H1 (cell line): ENCODE results near the gene HLA-A. TPM values are rescaled to one million over a fixed set of nuclear protein-coding genes. Genes with fewer than 3 reads are reported as not detected.
A peak's percentile ranks its signal among the peaks of the same experiment; 100 is the strongest.

Experiments
- CTCF ChIA-PET: fragments of 300-600 bp; sonication (Branson Sonifier 250); formaldehyde crosslinking; loops from one replicate; lab custom pipeline; 2021; ENCODE audit not compliant: partially characterized antibody; lab: Charles Lee
- POLR2A ChIA-PET: fragments of 300-600 bp; sonication (Branson Sonifier 250); formaldehyde crosslinking; loops from one replicate; lab custom pipeline; 2021; ENCODE audit warnings: inconsistent platforms; ENCODE audit not compliant: partially characterized antibody; lab: Charles Lee
- DNase-seq, 2 experiments: peaks; one replicate each; pipeline versions ENCODE4 v3.0.0 to v3.0.0-alpha.2; 2010 to 2022; ENCODE audit warnings: low spot score in 2 of 2, low read depth in 1 of 2, mixed read lengths in 1 of 2
- FAIRE-seq: peaks from 2 replicates; lab custom pipeline; 2011; peaks lifted over from hg19 to GRCh38; lab: Jason Lieb, UNC
- H2AFZ ChIP-seq: 2 replicates; pipeline ENCODE4 v1.8.1; 2012; ENCODE audit warnings: low read length, inconsistent platforms
- H2AK5ac ChIP-seq: 2 replicates; pipeline ENCODE4 v1.6.1; 2013; ENCODE audit warnings: low read depth, low read length
- H2BK120ac ChIP-seq: replicated peaks from 2 replicates; pipeline ENCODE3; 2013; ENCODE audit warnings: low read depth, low read length, inconsistent platforms
- H2BK12ac ChIP-seq: 2 replicates; pipeline ENCODE4 v1.6.1; 2013; ENCODE audit warnings: low read depth, low read length
- H2BK15ac ChIP-seq: 2 replicates; pipeline ENCODE4 v1.6.1; 2013; ENCODE audit warnings: low read length
- H2BK20ac ChIP-seq: 2 replicates; pipeline ENCODE4 v1.6.1; 2013; ENCODE audit warnings: low read length
- H2BK5ac ChIP-seq: 2 replicates; pipeline ENCODE4 v1.6.1; 2013; ENCODE audit warnings: low read depth, low read length
- H3K14ac ChIP-seq: 2 replicates; pipeline ENCODE4 v1.6.1; 2013; ENCODE audit warnings: inconsistent platforms; ENCODE audit not compliant: insufficient read length
- H3K18ac ChIP-seq: 2 replicates; pipeline ENCODE4 v1.6.1; 2013; ENCODE audit warnings: low read length; ENCODE audit errors: extremely low read depth
- H3K23ac ChIP-seq: 2 replicates; pipeline ENCODE4 v1.6.1; 2013; ENCODE audit warnings: inconsistent platforms; ENCODE audit not compliant: insufficient read length
- H3K23me2 ChIP-seq: 2 replicates; pipeline ENCODE4 v1.6.1; 2013; ENCODE audit warnings: low read depth, low read length
- H3K27ac ChIP-seq: 2 replicates; pipeline ENCODE4 v1.6.1; 2011; ENCODE audit warnings: low read depth, low read length, inconsistent platforms
- H3K27me3 ChIP-seq, 4 experiments: replicated peaks in 1 of 4; 1 replicate in 1 of 4; 2 replicates in 3 of 4; pipeline versions ENCODE4 v1.6.1 to v1.8.1; 2011 to 2013; ENCODE audit warnings: low read length in 3 of 4, mild to moderate bottlenecking in 3 of 4, inconsistent platforms in 2 of 4, mixed read lengths in 2 of 4, moderate library complexity in 1 of 4; ENCODE audit not compliant: control insufficient read depth in 3 of 4, insufficient read depth in 3 of 4; ENCODE audit errors: extremely low read depth in 1 of 4
- H3K36me3 ChIP-seq, 4 experiments: 2 replicates each; pipeline versions ENCODE4 v1.6.1 to v1.8.1; 2011 to 2013; ENCODE audit warnings: mild to moderate bottlenecking in 4 of 4, low read length in 3 of 4, moderate library complexity in 2 of 4, control low read depth in 1 of 4, inconsistent platforms in 1 of 4; ENCODE audit not compliant: insufficient read depth in 4 of 4, control insufficient read depth in 2 of 4
- H3K4ac ChIP-seq: replicated peaks from 2 replicates; pipeline ENCODE3; 2013; ENCODE audit warnings: low read length, low read depth, mixed read lengths, inconsistent platforms; ENCODE audit not compliant: insufficient read length
- H3K4me1 ChIP-seq, 4 experiments: replicated peaks in 1 of 4; 1 replicate in 1 of 4; 2 replicates in 3 of 4; pipeline versions ENCODE4 v1.6.1 to v1.8.1; 2011 to 2013; ENCODE audit warnings: low read length in 3 of 4, inconsistent platforms in 2 of 4, mixed read lengths in 1 of 4; ENCODE audit not compliant: insufficient read depth in 4 of 4, control insufficient read depth in 3 of 4
- H3K4me2 ChIP-seq, 2 experiments: 2 replicates each; pipeline versions ENCODE4 v1.6.1 to v1.8.1; 2011 to 2013; ENCODE audit warnings: low read depth in 2 of 2, low read length in 2 of 2, control low read depth in 1 of 2, inconsistent platforms in 1 of 2, mild to moderate bottlenecking in 1 of 2; ENCODE audit not compliant: insufficient read depth in 1 of 2
- H3K4me3 ChIP-seq, 4 experiments: fragments of 200-600, 300-600 bp in 1 of 4; sonication (generic), shearing (Covaris generic), sonication (Bioruptor Twin) in 1 of 4; 2 replicates each; pipeline versions ENCODE4 v1.5.1 to v1.8.1; 2011 to 2016; ENCODE audit warnings: low read length in 4 of 4, low read depth in 3 of 4, control low read depth in 2 of 4, inconsistent platforms in 2 of 4, mild to moderate bottlenecking in 2 of 4, mixed read lengths in 1 of 4, moderate library complexity in 1 of 4; ENCODE audit not compliant: insufficient read depth in 2 of 4; ENCODE audit errors: extremely low read depth in 1 of 4
- H3K56ac ChIP-seq: replicated peaks from 2 replicates; pipeline ENCODE3; 2013; ENCODE audit warnings: low read depth, mild to moderate bottlenecking, mixed read lengths, low read length, inconsistent platforms; ENCODE audit not compliant: insufficient read length
- H3K79me1 ChIP-seq: 2 replicates; pipeline ENCODE4 v1.6.1; 2013; ENCODE audit warnings: low read depth, low read length, control low read depth
- H3K79me2 ChIP-seq, 2 experiments: 2 replicates each; pipeline versions ENCODE4 v1.6.1 to v1.8.1; 2012 to 2013; ENCODE audit warnings: low read length in 2 of 2, mild to moderate bottlenecking in 2 of 2, inconsistent platforms in 1 of 2; ENCODE audit not compliant: insufficient read depth in 2 of 2, control insufficient read depth in 1 of 2
- H3K9ac ChIP-seq, 4 experiments: replicated peaks in 1 of 4; 1 replicate in 1 of 4; 2 replicates in 3 of 4; pipeline versions ENCODE4 v1.6.1 to v1.8.1; 2011 to 2013; ENCODE audit warnings: low read depth in 3 of 4, low read length in 3 of 4, control low read depth in 2 of 4, mild to moderate bottlenecking in 2 of 4, moderate library complexity in 2 of 4, inconsistent platforms in 1 of 4; ENCODE audit errors: extremely low read depth in 1 of 4
- H3K9me3 ChIP-seq, 2 experiments: 2 replicates each; pipeline versions ENCODE4 v1.6.1 to v1.8.1; 2012 to 2013; ENCODE audit warnings: mild to moderate bottlenecking in 2 of 2, moderate library complexity in 2 of 2, control low read depth in 1 of 2, inconsistent platforms in 1 of 2, low read depth in 1 of 2, low read length in 1 of 2, mixed read lengths in 1 of 2; ENCODE audit not compliant: insufficient read depth in 2 of 2
- H4K20me1 ChIP-seq, 2 experiments: replicated peaks in 1 of 2; 2 replicates each; pipeline versions ENCODE3 to v1.8.1; 2011 to 2013; ENCODE audit warnings: inconsistent platforms in 2 of 2, low read length in 2 of 2, mild to moderate bottlenecking in 1 of 2; ENCODE audit not compliant: insufficient read depth in 2 of 2, control insufficient read depth in 1 of 2
- H4K5ac ChIP-seq: 2 replicates; pipeline ENCODE4 v1.6.1; 2013; ENCODE audit warnings: low read length, low read depth, mixed read lengths, inconsistent platforms; ENCODE audit not compliant: insufficient read length
- H4K8ac ChIP-seq: 2 replicates; pipeline ENCODE4 v1.8.0; 2013; ENCODE audit warnings: mild to moderate bottlenecking, moderate library complexity, low read length, inconsistent platforms; ENCODE audit not compliant: insufficient read depth; ENCODE audit errors: extremely low read depth
- H4K91ac ChIP-seq: replicated peaks from 2 replicates; pipeline ENCODE3; 2013; ENCODE audit warnings: low read length, mixed read lengths, inconsistent platforms; ENCODE audit not compliant: insufficient read length
- SUZ12 ChIP-seq: fragments of 200-600 bp; sonication (generic); IDR thresholded peaks from 2 replicates; pipeline ENCODE4 v1.6.1; 2012; ENCODE audit warnings: mild to moderate bottlenecking, inconsistent platforms, low read length, moderate library complexity, mixed read lengths
- whole genome bisulfite sequencing, 2 experiments: shearing (Covaris generic) in 1 of 2; methylation state at CpG; one replicate each; pipeline versions ENCODE4 v1.1.6 to v1.1.7; 2013 to 2015; ENCODE audit warnings: low lambda C conversion rate in 2 of 2, mixed read lengths in 2 of 2, inconsistent platforms in 1 of 2, low coverage in 1 of 2, missing lambda C conversion rate in 1 of 2; ENCODE audit not compliant: insufficient replicate concordance in 2 of 2, insufficient coverage in 1 of 2, insufficient read length in 1 of 2; ENCODE audit errors: extremely low coverage in 1 of 2, missing lambda C conversion rate in 1 of 2; 5-methylcytosine and 5-hydroxymethylcytosine counted together
- polyA plus RNA-seq, 7 experiments: library from polyadenylated mRNA; depleted of rRNA in 3 of 7; stranded (reverse) in 5 of 7; unstranded in 2 of 7; fragments of >200 nt in 5 of 7; fragments of 200-250 nt in 2 of 7; gene quantifications; 1 replicate in 5 of 7; 2 replicates in 1 of 7; 4 replicates in 1 of 7; pipeline versions ENCODE4 v1.2.1 to v1.2.3, GENCODE V29; 2011 to 2013; ENCODE audit warnings: missing spikeins in 2 of 7, mixed read lengths in 2 of 7
- total RNA-seq: library from RNA; stranded (reverse); fragmentation: NEBNext Ultra II Directional; extraction: Animal tissue kit (Norgen Biotek cat#: 25700); gene quantifications from 2 replicates; pipeline ENCODE4 v1.2.1, GENCODE V29; 2021

Gene HLA-A
- total and polyA plus RNA-seq, 2 of the 8 experiments (the other 6 are each of a cell fraction or from before 2014, with no cell fraction given), result 221 to 474 TPM

DNA sequence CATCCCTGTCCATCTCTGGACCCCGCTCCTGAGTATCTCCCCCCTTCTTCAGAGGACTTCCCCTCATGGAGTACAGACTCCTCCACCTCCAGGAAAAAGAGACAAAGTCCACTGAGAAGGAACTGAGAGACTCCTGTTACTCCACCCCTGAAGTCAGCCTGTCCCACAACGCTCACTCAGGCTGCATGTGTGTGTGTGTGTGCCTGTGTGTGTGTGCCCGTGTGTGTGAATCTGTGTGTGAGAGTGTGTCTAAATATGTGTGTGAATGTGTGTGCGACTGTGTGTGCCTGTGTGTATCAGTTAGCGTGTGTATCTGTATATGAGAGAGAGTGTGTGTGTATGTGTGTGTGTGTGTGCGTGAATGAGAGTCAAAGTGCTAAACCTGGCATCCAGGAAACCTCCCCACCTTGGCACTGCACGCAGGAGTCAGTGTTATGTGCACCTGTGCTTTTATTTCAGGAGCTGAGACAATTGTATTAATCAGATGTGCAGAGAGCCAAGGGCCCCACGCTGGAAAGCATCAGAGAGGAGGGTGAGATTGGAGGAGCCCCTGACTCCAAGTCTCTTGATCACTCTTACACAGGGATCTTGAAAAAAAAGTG is 39.0 kb downstream of the HLA-A start:
- no peak for DNase-seq
- Histone ChIP-seq H2BK15ac (peak overlapping the region; percentile 55; the same call in 1 of the 2 replicates), H3K23me2 (peaks cover 8% of the 10 kb centered on the region; the same call in 1 of the 2 replicates), H4K8ac (no peak overlapping the region), H3K4me2 (no peak overlapping the region), H3K27ac (no peak overlapping the region), H4K91ac (peak overlapping the region; percentile 30), H4K20me1 (no peaks in the 10 kb centered on the region), H3K14ac (no peak overlapping the region), H3K79me2 (no peaks in the 10 kb centered on the region), H3K4me3 (no peak overlapping the region), H3K36me3 (no peaks in the 10 kb centered on the region), H2AK5ac (0 out of 2 replicates have a peak overlapping the region, but pooled peaks have one; percentile 44)
- POLR2A ChIA-PET, result interaction anchor here (1.0 kb wide), 1 partner anchor 96 kb away, joined by 4 read pairs; no protein-coding TSS in a partner anchor
- CTCF ChIA-PET, result no interaction called here
- TF ChIP-seq SUZ12, result no peak
- TF ChIP-seq, all 59 proteins: peak for 0
- Histone ChIP-seq H4K5ac (no peak overlapping the region), H3K9me3 (no peaks in the 10 kb centered on the region), H3K56ac (no peak overlapping the region), H3K18ac (no peak overlapping the region), H3K9ac (no peak overlapping the region), H2AFZ (no peak overlapping the region), H2BK120ac (no peak overlapping the region), H3K4me1 (peaks cover 0 to 4% (median 4%) of the 10 kb centered on the region in 4 experiments; a peak in 4 of 7 replicates), H2BK12ac (peak overlapping the region; percentile 84; the same call in 1 of the 2 replicates), H3K4ac (no peak overlapping the region), H2BK5ac (no peak overlapping the region; the same call in 1 of the 2 replicates), H3K79me1 (no peaks in the 10 kb centered on the region), H3K23ac (no peak overlapping the region), H3K27me3 (peaks cover 6 to 27% (median 21%) of the 10 kb centered on the region in 4 experiments), H2BK20ac (no peak overlapping the region)
- WGBS, 2 experiments, result 84% methylated on average over 8 of the region's 8 CpGs; no CpG with 5 or more reads in 1 of the 2 experiments
- no peak for FAIRE-seq
